ENCODE measurements around the gene GALNT13.

The GALNT13 gene

DNA sequence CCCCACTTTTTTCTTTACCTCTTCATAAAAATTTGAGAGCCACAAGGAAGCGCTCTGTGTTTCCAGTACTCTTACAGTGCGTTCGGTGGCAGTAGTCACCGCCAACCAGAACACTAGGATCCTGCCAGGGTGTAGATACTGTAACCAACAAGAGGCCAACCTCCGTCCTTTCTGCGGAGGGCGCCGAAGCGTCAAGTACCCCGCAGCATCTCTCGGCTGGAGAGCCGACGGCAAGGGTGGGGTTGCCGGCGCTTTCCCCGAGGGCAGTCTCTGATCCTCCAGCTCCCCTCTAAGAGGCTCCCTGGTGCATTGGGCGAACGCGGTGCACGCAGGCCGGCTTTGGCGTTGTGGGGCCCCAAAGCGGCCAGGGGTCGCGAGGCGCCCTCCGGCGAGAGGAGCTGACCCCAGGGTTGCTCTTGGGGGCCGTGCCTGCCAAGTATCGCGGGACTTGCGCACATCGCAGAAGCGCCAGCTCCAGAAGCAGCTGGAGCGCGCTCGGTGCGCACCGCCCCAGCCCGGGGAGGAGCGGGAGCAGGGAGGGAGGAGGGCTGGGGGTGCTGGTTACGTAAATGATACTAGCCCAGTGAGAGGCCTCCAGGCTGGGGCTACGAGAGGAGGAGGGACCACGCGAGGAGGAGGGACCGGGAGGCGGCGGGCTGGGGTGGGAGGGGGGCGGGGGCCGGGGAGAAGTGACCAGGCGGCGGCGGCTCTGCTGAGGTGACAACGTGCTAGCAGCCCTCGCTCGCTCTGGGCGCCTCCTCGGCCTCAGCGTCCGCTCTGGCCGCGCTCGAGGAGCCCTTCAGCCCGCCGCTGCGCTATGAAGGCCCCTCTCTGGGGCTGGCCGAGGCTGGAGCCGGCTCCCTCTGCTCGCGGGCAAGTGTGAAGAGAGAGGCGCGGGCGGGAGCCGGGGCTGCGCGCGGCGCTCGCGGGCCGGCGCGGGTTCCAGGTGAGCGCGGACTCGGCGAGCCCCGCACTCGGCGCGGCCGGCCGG, at the start of gene GALNT13:
TSS of gene GALNT13 (plus strand) at position 692 of the 991 bp plus-strand sequence.
- DNase-seq (ENCODE audit: low read depth, low spot score), result peak; percentile 91

DNA sequence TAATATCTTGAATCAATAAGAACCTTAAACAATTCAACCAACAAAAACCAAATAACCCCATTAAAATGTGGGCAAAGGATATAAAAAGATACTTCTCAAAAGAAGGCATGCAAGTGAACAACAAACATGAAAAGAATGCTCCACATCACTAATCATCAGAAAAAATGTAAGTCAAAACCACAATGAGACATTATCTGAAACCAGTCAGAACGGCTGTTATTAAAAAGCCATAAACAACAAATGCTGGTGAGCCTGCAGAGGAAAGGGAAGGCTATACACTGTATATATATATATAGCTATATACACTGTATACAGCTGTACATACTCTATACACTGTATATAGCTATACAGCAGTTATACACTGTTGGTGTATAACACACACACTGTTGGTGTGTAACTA, 47.8 kb upstream of the GALNT13 start:
- no peak for DNase-seq (ENCODE audit: low read depth, low spot score)

DNA sequence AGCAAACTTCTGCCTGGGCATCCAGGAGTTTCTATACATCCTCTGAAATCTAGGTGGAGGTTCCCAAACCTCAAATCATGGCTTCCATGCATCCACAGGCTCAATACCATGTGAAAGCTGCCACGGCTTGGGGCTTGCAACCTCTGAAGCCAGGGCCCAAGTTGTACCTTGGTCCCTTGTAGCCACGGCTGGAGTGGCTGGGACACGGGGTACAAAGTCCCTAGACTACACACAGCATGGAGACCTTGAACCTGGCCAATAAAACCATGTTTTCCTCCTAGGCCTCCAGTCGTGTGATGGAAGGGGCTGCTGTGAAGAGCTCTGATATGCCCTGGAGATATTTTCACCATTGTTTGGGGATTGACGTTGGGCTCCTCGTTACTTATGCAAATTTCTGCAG, 43.4 kb upstream of the GALNT13 start:
- DNase-seq (ENCODE audit: low read depth, low spot score), result no peak

DNA sequence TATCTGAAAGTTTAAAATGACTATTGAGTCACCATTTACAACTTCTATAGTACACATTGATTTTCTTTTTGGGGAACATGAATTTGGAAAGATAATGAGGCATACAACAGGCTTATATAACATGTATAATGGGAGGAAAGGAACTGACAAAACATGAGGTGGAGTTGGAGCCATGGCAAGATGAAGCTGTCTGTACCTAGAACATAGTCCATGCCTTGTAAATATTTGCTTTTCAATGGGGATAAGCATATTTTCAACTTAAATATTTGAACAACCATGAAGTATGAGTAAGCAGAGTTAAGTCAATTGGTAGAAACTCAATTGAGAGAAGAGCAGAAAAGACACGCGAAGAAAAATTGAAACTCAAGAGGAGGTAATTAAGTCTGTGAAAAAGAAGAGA, 37.1 kb upstream of the GALNT13 start:
- DNase-seq (ENCODE audit: low read depth, low spot score), result no peak

DNA sequence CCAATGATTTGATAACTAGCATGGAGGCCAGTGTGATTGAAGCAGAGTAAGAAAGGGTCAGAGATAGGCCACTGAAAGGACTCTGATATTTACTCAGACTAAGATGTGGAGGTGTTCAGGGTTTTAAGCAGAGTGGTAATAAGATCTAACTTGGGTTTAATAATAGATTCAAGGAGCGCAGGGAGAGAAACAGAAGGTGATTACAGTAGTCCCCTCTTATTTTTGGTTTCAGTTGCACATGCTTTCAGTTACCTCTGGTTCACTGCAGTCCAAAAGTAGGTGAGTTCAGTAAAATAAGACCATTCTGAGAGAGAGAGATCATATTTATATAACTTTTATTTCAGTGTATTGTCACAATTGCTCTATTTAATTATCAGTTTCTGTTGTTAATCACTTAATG, 13.5 kb upstream of the GALNT13 start:
- DNase-seq (ENCODE audit: low read depth, low spot score), result no peak

DNA sequence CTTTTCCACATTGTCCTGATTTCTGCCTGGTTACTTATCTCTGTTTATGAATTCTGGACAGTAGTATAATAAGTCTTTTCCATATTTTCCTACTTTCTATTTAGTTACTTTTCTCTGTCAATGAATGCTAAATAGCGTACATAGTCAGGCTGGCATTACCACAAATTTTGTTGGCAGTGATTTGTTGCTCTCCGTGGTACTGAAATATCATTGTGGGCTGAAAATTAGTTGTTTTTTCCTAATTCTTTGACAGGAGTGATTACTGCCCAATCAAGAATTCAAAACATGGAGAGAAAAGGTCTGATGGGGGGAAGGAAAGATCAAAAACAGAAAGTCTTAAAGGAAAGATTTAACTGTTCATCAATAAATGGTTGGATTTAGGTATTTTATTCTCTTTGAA, 7.7 kb upstream of the GALNT13 start:
- DNase-seq (ENCODE audit: low read depth, low spot score), result no peak

DNA sequence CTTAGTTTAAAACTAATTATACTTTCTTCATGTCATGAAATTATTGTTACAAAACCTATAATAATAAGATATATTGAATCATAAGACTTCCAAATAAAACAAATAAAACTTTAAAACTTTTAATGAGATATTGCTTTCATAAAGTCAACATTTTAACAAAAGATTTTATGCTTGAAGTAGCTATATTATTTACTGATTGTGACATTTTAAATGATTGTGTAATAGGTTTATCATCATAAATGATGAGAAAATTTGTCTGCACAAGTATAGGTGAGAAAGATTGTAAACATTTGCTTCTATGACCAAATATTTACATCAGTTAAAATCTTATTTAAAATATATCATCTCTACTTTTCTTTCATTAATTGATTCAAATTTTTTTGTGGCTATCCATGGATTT, 5.1 kb upstream of the GALNT13 start:
- DNase-seq (ENCODE audit: low read depth, low spot score), result no peak

DNA sequence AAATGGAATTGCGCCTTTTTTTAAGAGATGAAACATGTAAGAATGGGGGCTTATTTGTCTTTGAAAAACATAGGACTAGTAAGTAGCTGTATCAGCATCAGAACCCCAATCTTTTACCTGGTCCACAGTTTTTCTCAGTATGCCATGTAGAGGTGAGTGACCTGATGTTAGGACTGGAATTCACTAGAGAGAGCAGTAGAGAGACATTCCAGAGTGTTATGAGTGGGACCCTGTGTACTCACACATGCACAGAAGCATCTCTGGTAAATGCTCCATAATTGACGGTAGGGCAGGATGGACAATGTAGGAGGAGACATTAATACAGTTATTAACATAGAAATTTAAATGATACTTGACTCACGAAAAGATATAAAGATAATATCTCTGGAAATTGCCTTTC, 1.4 kb upstream of the GALNT13 start:
- DNase-seq (ENCODE audit: low read depth, low spot score), result no peak

DNA sequence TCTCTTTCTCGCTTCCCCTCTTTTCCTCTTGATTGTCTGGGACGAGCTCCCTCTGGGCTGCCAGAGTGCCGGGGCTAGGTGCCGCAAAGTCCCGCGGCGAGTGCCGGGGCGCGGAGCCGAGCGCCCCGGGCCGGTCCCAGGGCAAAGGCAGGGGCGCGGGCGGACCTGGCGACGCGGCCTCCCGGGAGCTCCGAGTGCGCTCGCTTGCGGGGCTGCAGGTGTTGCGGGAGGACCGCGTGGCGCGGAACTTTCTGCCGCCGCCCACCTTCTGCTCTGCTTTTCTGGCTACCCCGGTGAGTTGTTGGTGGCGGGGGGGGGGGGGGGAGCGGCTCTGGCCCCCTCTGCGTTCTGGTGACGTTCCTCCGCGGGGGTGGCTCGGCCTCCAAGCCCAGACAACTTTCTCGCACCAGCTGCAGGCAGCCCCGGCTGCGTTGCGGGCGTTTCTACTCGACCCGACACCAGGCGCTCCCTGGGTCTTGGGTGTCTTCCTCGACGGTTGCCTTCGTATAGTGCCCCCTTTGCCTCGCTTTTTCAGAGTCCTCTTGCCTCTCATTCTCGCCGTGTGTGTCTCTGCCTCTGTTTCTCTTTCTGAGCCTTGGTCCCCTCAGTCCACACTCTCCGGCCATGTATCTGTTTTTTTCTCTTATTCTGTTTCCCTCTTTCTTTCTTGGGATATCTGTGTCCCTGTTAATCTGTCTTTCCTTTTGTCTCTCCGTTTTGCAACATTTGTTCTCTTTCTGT, 759 bp downstream of the GALNT13 start:
- DNase-seq (ENCODE audit: low read depth, low spot score), result no peak

DNA sequence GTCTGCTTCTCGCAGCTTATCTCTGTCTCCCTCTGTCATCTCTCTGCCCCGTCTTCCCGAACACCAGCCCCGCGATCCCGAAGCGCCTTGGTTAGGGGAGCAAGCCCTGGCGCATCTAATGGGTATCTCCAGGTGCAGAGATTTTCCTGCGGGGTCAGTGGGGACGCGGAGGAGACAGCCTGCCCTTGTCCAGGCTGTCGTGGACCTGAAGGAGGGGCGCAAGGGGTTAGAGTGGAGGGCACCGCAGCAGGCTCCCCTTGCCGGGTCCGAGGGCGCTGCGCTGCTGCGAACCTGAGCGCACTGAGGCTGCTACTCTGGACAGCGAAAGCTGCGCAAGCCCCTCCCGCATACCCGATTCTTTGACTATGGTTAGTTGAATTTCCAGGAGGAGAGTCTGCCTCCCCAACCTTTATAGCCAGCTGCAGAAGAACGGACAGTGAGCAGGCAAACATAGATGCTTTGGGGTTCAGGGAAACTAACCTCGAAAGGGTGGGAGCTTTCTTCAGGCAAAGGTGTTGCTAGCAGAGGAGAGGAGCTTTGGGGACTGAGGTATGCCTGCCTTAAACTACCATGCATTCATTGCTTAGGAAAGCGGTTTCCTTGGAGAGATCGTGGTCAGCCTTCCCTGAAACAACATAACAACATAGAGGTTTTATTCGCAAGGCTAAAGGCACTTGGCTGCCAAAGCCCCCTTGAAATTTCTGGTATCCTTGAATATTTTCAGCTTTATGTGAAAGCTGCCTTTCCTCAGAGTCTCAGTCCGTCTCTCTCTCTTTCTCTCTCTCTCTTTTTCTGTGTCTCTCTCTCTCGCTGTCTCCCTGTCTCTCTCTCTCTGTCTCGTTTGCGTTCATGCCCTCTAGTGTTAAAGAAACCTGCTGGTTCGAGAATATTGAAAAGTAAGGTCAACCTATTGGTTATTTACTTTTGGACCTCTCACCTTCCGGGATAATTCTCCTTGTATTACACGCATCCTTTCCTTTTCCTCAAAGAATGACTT, 1.6 kb downstream of the GALNT13 start:
- peak; percentile 58 for DNase-seq (ENCODE audit: low read depth, low spot score)

DNA sequence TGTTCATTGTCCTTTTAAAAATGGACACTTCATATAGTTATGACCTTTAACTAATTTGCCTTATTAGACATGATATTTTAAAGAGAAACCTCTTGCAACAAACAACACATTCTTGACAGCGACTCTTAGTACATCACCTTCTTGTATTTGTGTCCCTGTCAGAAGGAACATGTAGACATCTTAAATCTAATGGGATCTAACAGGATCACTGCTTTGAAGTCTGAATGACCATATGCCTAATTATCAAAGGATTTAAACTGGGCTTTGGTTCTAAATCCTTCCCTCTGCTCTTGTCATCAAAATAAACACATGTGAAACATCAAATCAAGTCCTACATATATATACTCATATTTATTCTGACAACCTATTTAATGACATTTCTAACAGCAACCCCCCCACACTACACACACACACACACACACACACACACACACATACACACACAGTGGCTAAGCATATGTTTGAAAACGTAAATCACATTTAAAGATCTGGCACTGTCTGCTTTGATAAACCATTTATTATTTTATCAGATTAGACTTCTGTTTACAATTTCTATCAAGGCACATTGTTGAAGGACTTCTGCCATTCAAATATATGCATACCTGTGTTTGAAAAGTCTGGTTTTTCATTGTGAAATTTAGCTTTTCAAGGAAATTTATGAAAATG, 4.2 kb downstream of the GALNT13 start:
- DNase-seq (ENCODE audit: low read depth, low spot score), result no peak

DNA sequence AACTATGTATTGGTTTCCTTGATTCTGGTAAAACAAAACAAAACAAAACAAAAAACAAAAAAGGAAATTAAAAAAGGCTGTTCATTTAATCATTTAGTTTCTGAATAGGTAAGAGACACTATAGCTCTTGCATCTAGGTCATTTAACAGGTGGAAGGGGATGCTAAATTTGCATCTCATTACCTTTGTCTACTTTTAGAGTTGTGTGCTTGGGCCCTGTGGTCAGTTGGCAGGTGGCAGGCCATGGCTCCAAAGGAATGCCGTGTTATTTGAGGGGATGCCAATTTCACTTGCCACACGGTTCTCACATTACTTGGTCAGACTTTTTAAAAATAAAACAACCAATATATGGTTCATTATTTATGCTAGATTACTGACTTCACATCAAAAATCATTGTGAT, 9.2 kb downstream of the GALNT13 start:
- DNase-seq (ENCODE audit: low read depth, low spot score), result no peak

DNA sequence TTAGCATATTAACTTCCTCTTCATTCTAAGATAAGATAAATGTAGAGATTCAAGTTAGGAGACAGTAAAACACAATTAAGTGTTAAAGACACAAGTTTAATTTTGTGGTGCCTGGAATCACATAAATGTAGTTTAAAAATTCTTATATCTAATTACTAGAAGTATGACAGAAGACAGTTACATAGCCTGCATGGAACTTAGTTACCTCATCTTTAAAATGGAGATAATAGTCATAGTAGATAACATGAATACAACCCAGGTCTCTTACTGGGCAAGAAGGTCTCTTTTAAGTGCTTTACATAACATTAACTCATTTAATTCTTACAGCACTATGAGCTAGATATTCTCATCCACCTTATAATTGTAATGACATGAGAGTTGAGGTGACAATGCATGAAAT, 15.1 kb downstream of the GALNT13 start:
- DNase-seq (ENCODE audit: low read depth, low spot score), result no peak

DNA sequence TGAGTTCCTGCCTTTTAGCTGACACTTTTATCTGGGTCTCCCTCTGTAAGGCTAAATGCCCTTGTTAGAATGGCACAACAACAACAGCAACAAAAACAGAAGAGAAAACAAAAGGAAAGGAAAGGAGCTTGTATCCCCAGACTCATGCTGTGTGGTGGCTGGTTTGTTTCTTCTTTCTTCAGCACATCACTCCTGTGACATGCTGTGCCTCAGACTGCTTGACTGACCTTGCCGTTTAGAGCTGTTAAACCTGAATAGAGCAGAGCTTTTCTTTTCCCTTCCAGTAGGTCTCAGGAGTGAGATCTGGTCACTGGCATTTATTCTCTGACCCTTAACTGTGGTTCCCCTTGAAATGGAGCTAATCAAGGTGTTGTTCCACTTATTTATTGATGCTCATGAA, 18.9 kb downstream of the GALNT13 start:
- peak; percentile 13 for DNase-seq (ENCODE audit: low read depth, low spot score)

DNA sequence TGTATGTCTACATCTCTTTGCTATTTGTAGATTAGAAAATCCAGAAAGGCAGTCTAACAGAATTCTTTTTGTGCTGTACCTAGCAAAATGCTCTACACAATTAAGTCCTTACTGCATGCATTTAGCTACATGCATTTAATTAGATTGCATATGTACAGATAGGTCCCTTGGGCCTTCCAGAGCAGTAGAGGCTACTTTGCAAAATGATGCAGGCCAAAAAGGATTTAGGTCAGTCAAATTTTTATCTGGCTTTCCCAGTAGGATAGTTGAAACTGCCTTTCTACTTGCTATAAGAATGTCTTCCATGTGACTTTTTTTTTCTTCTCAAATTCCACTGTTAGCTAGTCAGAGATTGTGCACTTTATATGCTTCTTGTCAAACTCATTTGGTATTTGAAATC, 19.3 kb downstream of the GALNT13 start:
- DNase-seq (ENCODE audit: low read depth, low spot score), result no peak

DNA sequence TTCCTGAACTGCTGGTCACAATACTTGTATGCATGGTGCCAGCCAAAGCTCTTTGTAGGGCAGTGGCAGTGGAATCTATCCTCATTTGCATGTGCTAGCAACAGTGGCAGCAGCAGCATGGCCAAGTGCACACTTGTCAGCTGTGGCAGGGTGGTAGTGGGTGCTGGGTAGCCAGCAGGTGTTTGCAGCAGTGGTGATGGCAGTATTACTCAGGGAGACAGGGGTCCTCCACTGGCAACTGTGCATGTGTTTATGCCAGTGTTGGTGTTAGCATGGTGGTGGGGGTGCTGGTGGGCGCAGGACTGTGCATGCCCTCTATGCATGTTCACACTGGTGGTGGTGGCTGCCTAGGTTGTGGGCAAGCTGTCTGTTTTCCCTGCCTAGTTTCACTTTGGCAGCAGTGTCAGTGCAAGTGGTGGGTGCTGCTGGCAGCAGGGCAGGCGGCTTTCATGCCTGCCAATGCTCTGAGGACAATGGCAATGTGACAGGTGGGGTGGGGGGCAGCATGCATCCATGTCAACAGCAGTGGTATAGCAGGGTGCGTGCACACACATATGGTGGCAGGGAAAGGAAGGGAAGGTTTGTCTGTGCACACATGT, 41.2 kb downstream of the GALNT13 start:
- no peak for DNase-seq (ENCODE audit: low read depth, low spot score)

DNA sequence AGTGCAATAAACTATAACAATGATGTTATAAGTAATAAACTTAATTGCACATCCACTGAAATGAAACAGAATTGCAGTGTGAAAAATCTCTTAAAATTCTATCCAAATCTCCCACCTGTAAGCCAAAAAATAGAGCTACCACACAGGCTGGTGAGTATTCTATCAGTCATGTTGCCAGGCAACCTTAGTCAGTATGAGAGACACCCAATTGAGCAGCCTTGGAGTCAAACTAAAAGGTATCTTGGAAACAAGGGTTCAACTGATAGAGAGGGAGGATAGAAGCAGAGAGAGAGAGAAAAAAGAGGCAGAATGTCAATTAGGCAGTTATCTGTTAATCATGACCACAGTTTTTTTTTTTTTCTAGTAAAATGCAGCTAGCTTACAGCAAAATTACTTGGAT, 45.8 kb downstream of the GALNT13 start:
- no peak for DNase-seq (ENCODE audit: low read depth, low spot score)

DNA sequence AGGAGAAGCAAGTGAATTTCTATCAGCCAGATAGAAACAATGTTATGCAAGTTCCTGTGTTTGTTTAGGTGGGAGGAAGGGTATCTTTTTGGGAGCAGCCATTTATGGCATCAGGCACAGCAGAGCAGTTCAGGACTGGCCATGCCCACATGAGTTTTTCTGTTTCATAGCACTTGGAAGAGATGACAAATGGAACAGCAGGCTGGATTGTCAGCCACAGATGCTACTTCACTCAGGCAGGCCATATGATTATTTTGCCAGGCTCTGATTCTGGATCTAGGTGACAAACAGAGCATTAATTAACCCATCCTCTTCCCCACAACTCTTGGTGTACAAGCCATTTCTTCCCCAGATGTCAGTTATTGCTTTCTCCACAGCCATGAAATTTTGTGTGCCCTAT, 63.8 kb downstream of the GALNT13 start:
- no peak for DNase-seq (ENCODE audit: low read depth, low spot score)

DNA sequence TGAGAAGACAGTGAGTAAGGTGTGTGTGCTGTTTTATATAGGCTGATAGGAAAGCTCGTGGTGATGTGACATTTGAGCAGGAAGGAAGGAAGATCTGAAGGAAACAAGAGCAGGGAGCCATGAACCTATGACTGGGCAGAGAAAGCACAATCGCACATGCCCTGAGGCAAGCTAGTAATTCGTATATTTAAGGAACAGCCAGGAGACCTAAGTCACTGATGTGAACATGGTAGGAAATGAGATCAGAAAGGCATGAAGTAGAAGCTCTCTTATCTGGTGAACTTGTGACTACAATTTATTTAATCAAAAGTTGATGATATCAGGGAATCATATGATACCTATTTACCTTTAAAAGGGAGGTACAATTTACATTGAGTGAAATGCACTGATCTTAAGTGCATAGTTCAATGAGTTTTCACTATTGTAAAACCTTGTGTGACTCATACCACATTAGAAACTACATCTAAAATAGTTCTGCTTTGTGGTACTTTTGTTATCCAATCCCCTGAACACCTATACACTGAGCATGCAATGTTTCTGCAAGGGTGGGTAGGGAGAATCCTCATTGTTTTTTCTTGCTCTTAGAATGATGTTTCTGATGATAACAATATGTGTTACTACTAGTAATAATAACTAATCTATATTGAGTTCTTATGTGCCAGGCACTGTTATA, 67.5 kb downstream of the GALNT13 start:
- no peak for DNase-seq (ENCODE audit: low read depth, low spot score)

DNA sequence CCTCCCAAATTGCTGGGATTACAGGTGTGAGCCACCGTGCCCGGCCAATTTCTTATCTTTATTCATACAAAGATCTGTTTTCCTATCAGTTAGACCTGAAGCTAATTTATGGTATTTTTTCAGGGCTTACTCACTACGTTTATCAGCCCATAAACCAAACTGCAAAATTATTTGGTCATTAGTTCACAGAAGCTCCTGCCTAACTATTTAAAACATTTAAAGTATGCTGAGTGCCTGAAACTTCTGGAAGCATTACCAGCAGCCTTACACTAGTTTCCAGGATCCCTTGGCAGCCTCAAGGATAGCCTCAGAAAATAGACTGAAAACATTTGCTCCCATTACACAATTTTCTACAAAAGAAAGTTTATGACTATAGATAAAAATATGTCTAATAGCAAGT, 68.8 kb downstream of the GALNT13 start:
- no peak for DNase-seq (ENCODE audit: low read depth, low spot score)

Measured in ELF-1 (cell line).